PC-9 (cell line): ENCODE measurements around the gene KCNJ6. TPM values are rescaled to one million over a fixed set of nuclear protein-coding genes. Genes with fewer than 3 reads are reported as not detected.

ENCODE experiments used
- BruUV-seq: library from RNA; stranded (reverse); fragments of 400-500 nt; replicated peaks from 2 replicates; lab custom pipeline; 2021; lab: Mats Ljungman, UMichigan
- CTCF ChIA-PET: fragments of 300-600 bp; sonication (Branson Sonifier 250); formaldehyde crosslinking; loops from one replicate; lab custom pipeline; 2022; ENCODE audit warnings: antibody characterized with exemption; lab: Charles Lee
- POLR2A ChIA-PET: fragments of 300-600 bp; sonication (Branson Sonifier 250); formaldehyde crosslinking; loops from one replicate; lab custom pipeline; 2022; ENCODE audit warnings: antibody characterized with exemption; ENCODE audit not compliant: unreplicated experiment; lab: Charles Lee
- DNase-seq, 2 experiments: peaks; one replicate each; pipeline versions ENCODE4 v3.0.0 to v3.0.0-alpha.2; 2015 to 2022; ENCODE audit warnings: mixed read lengths in 1 of 2
- H2AFZ ChIP-seq: fragments of 200-600 bp; sonication (generic); 2 replicates; pipeline ENCODE4 v1.8.1; 2017; ENCODE audit warnings: antibody characterized with exemption
- H3F3A ChIP-seq: fragments of 200-600 bp; sonication (generic); 2 replicates; pipeline ENCODE4 v1.8.1; 2017; ENCODE audit warnings: antibody characterized with exemption, mild to moderate bottlenecking, low read depth; ENCODE audit not compliant: insufficient read depth
- H3K27ac ChIP-seq: fragments of 200-600 bp; sonication (generic); 2 replicates; pipeline ENCODE4 v1.6.1; 2016; ENCODE audit warnings: mixed run types
- H3K27me3 ChIP-seq: fragments of 200-600 bp; sonication (generic); 2 replicates; pipeline ENCODE4 v1.6.1; 2016; ENCODE audit warnings: low read depth, mixed run types; ENCODE audit not compliant: insufficient read depth
- H3K36me3 ChIP-seq: fragments of 200-600 bp; sonication (generic); 2 replicates; pipeline ENCODE4 v1.6.1; 2016; ENCODE audit warnings: low read depth, mixed run types
- H3K4me1 ChIP-seq: fragments of 200-600 bp; sonication (generic); replicated peaks from 2 replicates; pipeline ENCODE4 v1.6.1; 2016; ENCODE audit warnings: mixed run types; ENCODE audit not compliant: insufficient read depth
- H3K4me2 ChIP-seq: fragments of 200-600 bp; sonication (generic); 2 replicates; pipeline ENCODE4 v1.6.1; 2017; ENCODE audit warnings: mixed run types
- H3K4me3 ChIP-seq: fragments of 200-600 bp; sonication (generic); 2 replicates; pipeline ENCODE4 v1.6.1; 2016; ENCODE audit warnings: mixed run types
- H3K79me2 ChIP-seq: fragments of 200-600 bp; sonication (generic); 2 replicates; pipeline ENCODE4 v1.6.1; 2017; ENCODE audit warnings: low read depth, mixed run types
- H3K9me2 ChIP-seq: fragments of 200-600 bp; sonication (generic); 2 replicates; pipeline ENCODE4 v1.8.1; 2017; ENCODE audit warnings: mild to moderate bottlenecking; ENCODE audit not compliant: insufficient read depth
- H3K9me3 ChIP-seq: fragments of 200-600 bp; sonication (generic); 2 replicates; pipeline ENCODE4 v1.8.1; 2016; ENCODE audit warnings: low read depth; ENCODE audit not compliant: insufficient read depth
- H4K20me1 ChIP-seq: fragments of 200-600 bp; sonication (generic); 2 replicates; pipeline ENCODE4 v1.8.1; 2017; ENCODE audit not compliant: insufficient read depth
- CTCF ChIP-seq: fragments of 200-600 bp; sonication (generic); conservative IDR thresholded peaks from 2 replicates; pipeline ENCODE4 v1.6.1; 2017; ENCODE audit warnings: mixed run types, antibody characterized with exemption, mild to moderate bottlenecking, moderate library complexity
- EZH2 ChIP-seq: fragments of 200-600 bp; sonication (generic); IDR thresholded peaks from 2 replicates; pipeline ENCODE4 v1.8.0; 2017; ENCODE audit warnings: antibody characterized with exemption, low read depth
- intact Hi-C: fragments of 100-400 bp; cut with micrococcal nuclease; formaldehyde crosslinking; loops from one replicate; pipeline ENCODE4 v1.10.0; 2022; ENCODE audit not compliant: unreplicated experiment
- total RNA-seq: library from RNA; stranded (reverse); gene quantifications from 2 replicates; pipeline ENCODE4 v1.2.3, GENCODE V29; 2021

Gene KCNJ6
- total RNA-seq, 1 experiment from 2014 or later: not detected

- BruUV-seq: no TSS peak
- TF ChIP-seq EZH2 (no peak), CTCF (no peak)
- no peak overlapping the region for H3K4me3 ChIP-seq
- H3K9me3 ChIP-seq: no peaks in the 10 kb centered on the region
- peaks cover under 1% of the 10 kb centered on the region; the same call in 1 of the 2 replicates for H3K27me3 ChIP-seq
- ChIA-PET CTCF (interaction anchor here (0.7 kb wide), 1 partner anchor 546 kb away, joined by 3 read pairs; no protein-coding TSS in a partner anchor), POLR2A (no interaction called here)
- no peaks in the 10 kb centered on the region for H3K79me2 ChIP-seq
- H3F3A ChIP-seq: no peaks in the 10 kb centered on the region
- no peaks in the 10 kb centered on the region for H4K20me1 ChIP-seq
- H3K9me2 ChIP-seq: no peaks in the 10 kb centered on the region
- H2AFZ ChIP-seq: no peak overlapping the region
- DNase-seq: no peak
- H3K4me2 ChIP-seq: no peak overlapping the region
- intact Hi-C loops: loop anchor here (10.0 kb wide), 2 partner anchors 413 to 643 kb away; no protein-coding TSS in a partner anchor
- peaks cover 5% of the 10 kb centered on the region; the same call in 1 of the 2 replicates for H3K4me1 ChIP-seq
- H3K27ac ChIP-seq: no peak overlapping the region
- no peaks in the 10 kb centered on the region for H3K36me3 ChIP-seq
Observed at GRCh38 chr21:37711286-37711829, 204.9 kb downstream of the KCNJ6 start.

GRCh38 chr21:37710546-37711285, 205.5 kb downstream of the KCNJ6 start:
- H3F3A ChIP-seq: no peaks in the 10 kb centered on the region
- H2AFZ ChIP-seq: no peak overlapping the region
- H3K79me2 ChIP-seq: no peaks in the 10 kb centered on the region
- H3K9me2 ChIP-seq: no peaks in the 10 kb centered on the region
- TF ChIP-seq EZH2 (no peak), CTCF (no peak)
- H3K36me3 ChIP-seq: no peaks in the 10 kb centered on the region
- no peaks in the 10 kb centered on the region for H4K20me1 ChIP-seq
- H3K27me3 ChIP-seq: no peaks in the 10 kb centered on the region
- POLR2A ChIA-PET: interaction anchor here (0.6 kb wide), 1 partner anchor 415 kb away, joined by 7 read pairs; no protein-coding TSS in a partner anchor
- BruUV-seq: no TSS peak
- intact Hi-C loops: loop anchor here (10.0 kb wide), 2 partner anchors 414 to 644 kb away; no protein-coding TSS in a partner anchor
- no peaks in the 10 kb centered on the region for H3K9me3 ChIP-seq
- no peak for DNase-seq
- no peak overlapping the region for H3K27ac ChIP-seq
- H3K4me1 ChIP-seq: peaks cover 5% of the 10 kb centered on the region; the same call in 1 of the 2 replicates
- no peak overlapping the region for H3K4me2 ChIP-seq
- no peak overlapping the region for H3K4me3 ChIP-seq
- CTCF ChIA-PET: interaction anchor here (0.7 kb wide), 1 partner anchor 546 kb away, joined by 3 read pairs; no protein-coding TSS in a partner anchor

- Histone ChIP-seq H3K79me2 (no peaks in the 10 kb centered on the region), H3F3A (no peaks in the 10 kb centered on the region), H3K9me3 (no peaks in the 10 kb centered on the region), H3K36me3 (no peaks in the 10 kb centered on the region), H3K27me3 (no peaks in the 10 kb centered on the region), H3K4me3 (no peak overlapping the region), H3K27ac (no peak overlapping the region), H3K9me2 (no peaks in the 10 kb centered on the region), H4K20me1 (no peaks in the 10 kb centered on the region), H3K4me2 (no peak overlapping the region), H2AFZ (no peak overlapping the region), H3K4me1 (peaks cover 3% of the 10 kb centered on the region; the same call in 1 of the 2 replicates)
- TF ChIP-seq EZH2 (no peak), CTCF (no peak)
- POLR2A ChIA-PET: no interaction called here
- DNase-seq: no peak
- no TSS peak for BruUV-seq
- CTCF ChIA-PET: no interaction called here
- intact Hi-C loops: no loop called here
Observed at GRCh38 chr21:37704751-37705150, 211.5 kb downstream of the KCNJ6 start.
